PC-3 (cell line): ENCODE data around the gene C10orf71.

Source experiments
- CTCF ChIP-seq: fragments of 300-600 bp; sonication (generic); conservative IDR thresholded peaks from 2 replicates; pipeline ENCODE4 v1.5.1; 2017; ENCODE audit warnings: antibody characterized with exemption, low read depth, mild to moderate bottlenecking, low read length
- EZH2 ChIP-seq: fragments of 300-600 bp; sonication (generic); IDR thresholded peaks from one replicate; pipeline ENCODE4 v1.6.1; 2017; ENCODE audit warnings: antibody characterized with exemption, mild to moderate bottlenecking, low read length; ENCODE audit not compliant: unreplicated experiment
- EZH2phosphoT487 ChIP-seq: fragments of 300-600 bp; sonication (generic); IDR thresholded peaks from 2 replicates; pipeline ENCODE4 v1.6.1; 2018; ENCODE audit warnings: mild to moderate bottlenecking, antibody characterized with exemption, low read length, borderline replicate concordance

GRCh38 chr10:49329146-49329505, 30.2 kb downstream of the C10orf71 start:
- TF ChIP-seq CTCF: no peak
- TF ChIP-seq EZH2: no peak
- TF ChIP-seq EZH2phosphoT487: no peak
